Middle frontal gyrus (tissue), 1 donor: ENCODE results near the gene ENTPD1.
"Not testable (repeated sequence)": the region's sequence is repeated elsewhere in the genome, so short reads cannot be mapped to it uniquely, and the experiment has no call there.

Experiments used
- DNase-seq: peaks from one replicate; pipeline ENCODE4 v3.0.0-alpha.2; 2015; ENCODE audit warnings: low spot score; ENCODE audit errors: extremely low spot score

ENTPD1 gene

DNA sequence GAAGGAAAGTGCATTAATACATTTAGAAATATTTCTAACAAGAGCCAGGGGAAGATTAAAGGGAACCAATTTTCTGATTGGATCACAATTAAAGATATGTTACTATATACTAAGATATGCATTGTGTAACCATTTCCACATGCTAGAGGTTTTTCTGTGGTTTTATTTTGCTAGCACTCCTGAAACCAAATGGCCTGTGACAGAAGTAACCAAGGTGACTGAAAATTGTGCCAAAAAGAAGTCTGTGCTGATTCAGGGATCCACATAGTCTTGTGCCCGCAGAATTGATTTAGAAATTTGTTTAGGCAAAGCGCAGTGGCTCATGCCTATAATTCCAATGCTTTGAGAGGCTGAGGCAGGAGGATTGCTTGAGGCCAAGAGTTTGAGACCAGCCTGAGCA is 153.6 kb downstream of the ENTPD1 start:
- DNase-seq, result no peak

DNA sequence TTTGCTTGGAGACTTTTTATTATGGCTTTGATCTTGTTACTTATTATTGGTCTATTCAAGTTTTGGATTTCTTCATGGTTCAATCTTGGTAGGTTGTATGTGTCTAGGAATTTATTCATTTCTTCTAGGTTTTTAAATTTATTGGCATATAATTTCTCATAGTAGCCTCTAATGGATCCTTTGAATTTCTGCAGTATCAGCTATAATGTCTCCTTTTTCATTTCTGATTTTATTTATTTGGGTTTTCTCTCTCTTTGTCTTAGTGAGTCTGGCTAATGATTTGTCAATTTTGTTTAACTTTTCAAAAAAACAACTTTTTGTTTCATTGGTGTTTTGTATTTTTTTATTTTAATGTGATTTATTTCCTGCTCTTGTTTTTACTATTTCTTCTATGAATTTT is 160.1 kb downstream of the ENTPD1 start:
- DNase-seq, result not testable (repeated sequence)
